Activated CD8-positive, alpha-beta T cell treated with anti-CD3 and anti-CD28 coated beads for 36 hours (primary cell): Measurements from ENCODE around the gene CACNA2D3. TPM values are rescaled to one million over a fixed set of nuclear protein-coding genes. Genes with fewer than 3 reads are reported as not detected.

Experiments
- ATAC-seq: fragments of 200-7000 bp; cut with Tn5 transposase; one replicate; pipeline ENCODE4 v1.10.0; 2021; ENCODE audit warnings: mild to moderate bottlenecking, moderate library complexity
- CTCF ChIA-PET: fragments of 350-600 bp; sonication (Branson Sonifier 250); formaldehyde crosslinking; loops from one replicate; lab custom pipeline; 2021; ENCODE audit warnings: antibody characterized with exemption; lab: Charles Lee
- POLR2A ChIA-PET: fragments of 350-600 bp; sonication (Branson Sonifier 250); formaldehyde crosslinking; loops from one replicate; lab custom pipeline; 2021; ENCODE audit warnings: antibody characterized with exemption; lab: Charles Lee
- DNase-seq: peaks from one replicate; pipeline ENCODE4 v3.0.0-alpha.2; 2020
- H3K27ac Mint-ChIP-seq: one replicate; pipeline ENCODE4 v1.8.0; 2021; ENCODE audit warnings: mild to moderate bottlenecking, mixed read lengths
- H3K27me3 Mint-ChIP-seq: one replicate; pipeline ENCODE4 v1.8.0; 2021; ENCODE audit warnings: mixed read lengths
- H3K36me3 Mint-ChIP-seq: one replicate; pipeline ENCODE4 v1.8.0; 2021; ENCODE audit warnings: low read depth, mixed read lengths
- H3K4me1 Mint-ChIP-seq: one replicate; pipeline ENCODE4 v1.8.0; 2021; ENCODE audit warnings: low read depth, mixed read lengths
- H3K4me3 Mint-ChIP-seq: one replicate; pipeline ENCODE4 v1.8.0; 2021; ENCODE audit warnings: mild to moderate bottlenecking, moderate library complexity, mixed read lengths
- H3K9me3 Mint-ChIP-seq: one replicate; pipeline ENCODE4 v1.8.0; 2021; ENCODE audit warnings: mixed read lengths
- CTCF ChIP-seq: fragments of 200-600 bp; IDR thresholded peaks from one replicate; pipeline ENCODE4 v1.8.0; 2022; ENCODE audit warnings: antibody characterized with exemption, mild to moderate bottlenecking
- intact Hi-C: fragments of 100-400 bp; cut with micrococcal nuclease; formaldehyde crosslinking; loops from one replicate; pipeline ENCODE4 v1.10.0; 2022
- total RNA-seq, 2 experiments: library from RNA; stranded (reverse); gene quantifications; one replicate each; pipeline ENCODE4 v1.2.3, GENCODE V29; 2021

The CACNA2D3 gene
- total RNA-seq, 2 experiments from 2014 or later = not detected

DNA sequence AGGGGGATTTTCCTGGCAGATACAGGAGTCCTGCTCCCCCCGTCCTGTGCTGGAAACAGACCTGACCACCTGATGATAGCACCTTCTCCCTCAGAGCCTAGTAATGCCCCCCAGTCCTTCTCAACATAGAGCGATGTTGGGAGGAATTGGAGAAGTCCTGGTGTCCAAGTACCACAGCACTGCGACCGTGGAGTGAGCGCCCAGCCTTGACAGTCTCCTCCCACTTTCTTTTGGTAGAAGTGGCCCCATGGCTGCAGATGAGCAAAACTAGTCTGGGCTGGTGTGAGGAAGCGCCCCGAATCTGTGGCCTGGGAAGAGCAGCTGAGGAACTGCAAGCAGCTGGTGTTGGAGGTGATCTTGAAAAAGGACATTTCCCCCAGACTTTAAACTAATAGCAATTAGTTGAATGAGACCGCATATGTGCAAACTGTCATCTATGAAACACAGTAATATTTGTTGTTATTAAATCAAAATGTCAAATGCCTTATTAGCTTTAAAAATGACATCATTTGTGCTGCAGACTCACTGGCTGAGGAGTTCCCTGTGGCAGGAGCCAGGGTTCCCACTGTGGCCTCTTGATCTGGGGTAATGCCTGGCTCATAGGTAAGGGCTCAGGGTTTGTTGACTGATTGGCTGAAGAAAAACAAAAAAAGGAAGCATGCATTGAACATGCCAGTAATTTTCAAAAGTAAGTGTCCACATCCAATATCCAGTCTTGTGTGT lies 121.8 kb downstream of the CACNA2D3 start:
- DNase-seq (no peak), ATAC-seq (no peak)
- no peak overlapping the region for H3K4me3 Mint-ChIP-seq
- H3K27ac Mint-ChIP-seq = no peak overlapping the region
- H3K27me3 Mint-ChIP-seq = no peaks in the 10 kb centered on the region
- CTCF ChIA-PET = no interaction called here
- no peak for TF ChIP-seq CTCF
- intact Hi-C loops = no loop called here
- POLR2A ChIA-PET = no interaction called here
- H3K36me3 Mint-ChIP-seq = no peaks in the 10 kb centered on the region
- H3K9me3 Mint-ChIP-seq = no peaks in the 10 kb centered on the region
- H3K4me1 Mint-ChIP-seq = no peaks in the 10 kb centered on the region

GRCh38 chr3:54251705-54252104 lies 129.4 kb downstream of the CACNA2D3 start:
- no peaks in the 10 kb centered on the region for H3K4me1 Mint-ChIP-seq
- no peak for ATAC-seq
- POLR2A ChIA-PET = no interaction called here

GRCh38 chr3:54257125-54257720 lies 134.9 kb downstream of the CACNA2D3 start:
- TF ChIP-seq CTCF = no peak
- DNase-seq (no peak), ATAC-seq (no peak)
- no peaks in the 10 kb centered on the region for H3K36me3 Mint-ChIP-seq
- ChIA-PET POLR2A (no interaction called here), CTCF (no interaction called here)
- H3K27me3 Mint-ChIP-seq = peaks cover 5% of the 10 kb centered on the region
- no peak overlapping the region for H3K4me3 Mint-ChIP-seq
- intact Hi-C loops = no loop called here
- H3K4me1 Mint-ChIP-seq = no peaks in the 10 kb centered on the region
- H3K27ac Mint-ChIP-seq = no peak overlapping the region
- H3K9me3 Mint-ChIP-seq = no peaks in the 10 kb centered on the region

More at GRCh38 chr3:54251705-54252104, 129.4 kb downstream of the CACNA2D3 start:
- CTCF ChIA-PET = no interaction called here
- no peak overlapping the region for H3K4me3 Mint-ChIP-seq
- peaks cover 1% of the 10 kb centered on the region for H3K27me3 Mint-ChIP-seq
- no peak for DNase-seq
- no peaks in the 10 kb centered on the region for H3K9me3 Mint-ChIP-seq
- H3K27ac Mint-ChIP-seq = no peak overlapping the region
- no peaks in the 10 kb centered on the region for H3K36me3 Mint-ChIP-seq
- TF ChIP-seq CTCF = no peak
- intact Hi-C loops = no loop called here

- Mint-ChIP-seq H3K4me1 (no peaks in the 10 kb centered on the region), H3K4me3 (no peak overlapping the region), H3K36me3 (no peaks in the 10 kb centered on the region), H3K27ac (no peak overlapping the region), H3K9me3 (no peaks in the 10 kb centered on the region), H3K27me3 (peaks cover 7% of the 10 kb centered on the region)
- ChIA-PET CTCF (no interaction called here), POLR2A (no interaction called here)
- ATAC-seq (no peak), DNase-seq (no peak)
- no peak for TF ChIP-seq CTCF
- intact Hi-C loops = no loop called here
Measured at GRCh38 chr3:54259636-54260035, 137.3 kb downstream of the CACNA2D3 start.

DNA sequence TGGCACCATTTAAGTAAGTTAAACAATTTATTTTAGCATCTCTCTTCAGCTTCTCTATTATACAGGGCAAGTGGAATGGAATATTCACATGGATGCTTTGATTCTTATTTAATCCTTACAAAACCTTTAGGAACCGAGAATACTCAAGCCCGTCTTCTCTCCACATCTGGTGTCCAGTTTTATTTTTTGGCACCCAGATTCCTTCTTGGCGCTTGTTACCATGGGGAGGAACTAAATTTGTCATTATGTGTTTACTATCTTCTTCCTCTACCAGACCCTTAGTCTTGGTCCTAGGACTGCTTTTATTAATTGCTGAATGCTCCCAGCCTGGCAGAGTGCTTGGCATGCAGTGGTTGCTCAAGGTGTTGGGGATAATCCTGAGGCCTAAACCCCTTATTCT lies 138.8 kb downstream of the CACNA2D3 start:
- ATAC-seq = no peak
- H3K4me1 Mint-ChIP-seq = no peaks in the 10 kb centered on the region
- H3K9me3 Mint-ChIP-seq = no peaks in the 10 kb centered on the region
- H3K27me3 Mint-ChIP-seq = peaks cover 7% of the 10 kb centered on the region
- no peak for TF ChIP-seq CTCF
- ChIA-PET CTCF (no interaction called here), POLR2A (no interaction called here)
- no peak overlapping the region for H3K4me3 Mint-ChIP-seq
- no peak overlapping the region for H3K27ac Mint-ChIP-seq
- H3K36me3 Mint-ChIP-seq = no peaks in the 10 kb centered on the region
- intact Hi-C loops = no loop called here
- no peak for DNase-seq
